NCI-H2227 (cell line): ENCODE measurements around the gene AXIN2.

Source experiments
- DNase-seq: peaks from one replicate; lab custom pipeline; 2025; ENCODE audit not compliant: unreplicated experiment; lab: John Stamatoyannopoulos, UW

Gene AXIN2, protein sequence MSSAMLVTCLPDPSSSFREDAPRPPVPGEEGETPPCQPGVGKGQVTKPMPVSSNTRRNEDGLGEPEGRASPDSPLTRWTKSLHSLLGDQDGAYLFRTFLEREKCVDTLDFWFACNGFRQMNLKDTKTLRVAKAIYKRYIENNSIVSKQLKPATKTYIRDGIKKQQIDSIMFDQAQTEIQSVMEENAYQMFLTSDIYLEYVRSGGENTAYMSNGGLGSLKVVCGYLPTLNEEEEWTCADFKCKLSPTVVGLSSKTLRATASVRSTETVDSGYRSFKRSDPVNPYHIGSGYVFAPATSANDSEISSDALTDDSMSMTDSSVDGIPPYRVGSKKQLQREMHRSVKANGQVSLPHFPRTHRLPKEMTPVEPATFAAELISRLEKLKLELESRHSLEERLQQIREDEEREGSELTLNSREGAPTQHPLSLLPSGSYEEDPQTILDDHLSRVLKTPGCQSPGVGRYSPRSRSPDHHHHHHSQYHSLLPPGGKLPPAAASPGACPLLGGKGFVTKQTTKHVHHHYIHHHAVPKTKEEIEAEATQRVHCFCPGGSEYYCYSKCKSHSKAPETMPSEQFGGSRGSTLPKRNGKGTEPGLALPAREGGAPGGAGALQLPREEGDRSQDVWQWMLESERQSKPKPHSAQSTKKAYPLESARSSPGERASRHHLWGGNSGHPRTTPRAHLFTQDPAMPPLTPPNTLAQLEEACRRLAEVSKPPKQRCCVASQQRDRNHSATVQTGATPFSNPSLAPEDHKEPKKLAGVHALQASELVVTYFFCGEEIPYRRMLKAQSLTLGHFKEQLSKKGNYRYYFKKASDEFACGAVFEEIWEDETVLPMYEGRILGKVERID

DNA sequence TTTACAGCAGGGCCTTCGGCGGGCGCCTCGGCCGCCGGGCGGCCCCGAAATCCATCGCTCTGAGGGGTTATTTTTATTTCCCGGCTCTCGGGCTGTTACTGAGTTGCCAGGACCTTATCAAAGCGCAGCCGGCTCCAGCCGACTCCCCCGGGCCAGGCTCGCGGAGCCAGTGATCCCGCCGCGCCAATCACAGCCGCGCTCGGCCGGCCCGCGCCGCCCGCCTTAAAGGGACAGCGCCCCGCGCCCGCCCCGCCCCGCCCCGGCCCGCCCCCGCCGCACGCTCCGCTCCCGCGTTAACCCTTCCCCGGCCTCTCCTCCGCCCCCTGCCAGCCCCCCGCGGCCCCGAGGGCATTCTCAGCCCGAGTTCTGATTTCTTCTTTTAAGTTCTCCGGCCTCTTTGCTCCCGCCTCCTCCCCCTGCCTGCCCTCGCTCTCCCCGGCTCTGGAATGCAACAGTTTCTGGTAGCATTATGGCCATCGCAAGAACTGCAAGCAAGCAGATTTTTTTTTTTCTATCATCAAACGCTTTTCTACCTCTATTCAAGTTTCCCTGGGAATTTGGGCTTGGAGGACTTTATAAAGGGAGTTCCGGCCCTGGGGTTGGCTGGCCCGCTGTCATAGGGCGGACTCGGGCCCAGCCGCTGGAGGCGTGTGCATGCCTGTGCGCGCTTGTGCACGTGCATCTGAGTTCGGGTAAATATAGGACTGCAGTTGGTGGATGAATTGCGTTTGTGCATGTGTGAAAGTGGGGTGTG lies at the start of gene AXIN2:
Gene AXIN2 (minus strand): TSS at position 197 of the 754 bp plus-strand sequence. CDS start 3,028 bp downstream, outside the sequence.
- peak; percentile 93 for DNase-seq

GRCh38 chr17:65609749-65610148 lies 48.3 kb upstream of the AXIN2 start:
- DNase-seq, result no peak

DNA sequence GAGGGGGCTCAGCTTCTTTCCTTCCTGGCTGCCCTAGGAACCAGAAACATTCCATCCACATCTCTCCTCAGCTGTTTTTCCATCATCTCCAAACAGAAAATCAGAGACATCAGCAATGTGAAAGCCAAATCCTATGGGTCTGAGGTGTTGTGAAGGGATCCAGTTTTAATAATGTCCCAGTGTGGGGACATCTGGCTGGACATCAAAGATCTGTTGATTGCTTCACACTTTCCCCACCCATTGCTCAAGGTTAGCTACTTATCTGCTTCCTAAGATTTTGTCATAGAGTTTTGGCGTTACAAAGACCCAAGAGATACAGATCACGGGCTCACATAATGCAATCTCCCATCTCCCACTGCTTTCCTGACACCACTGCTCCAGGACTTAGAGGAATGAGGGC lies 47.8 kb upstream of the AXIN2 start:
- DNase-seq, result no peak

- no peak for DNase-seq
These were observed 42.6 kb upstream of the AXIN2 start for GRCh38 chr17:65604070-65604469.

GRCh38 chr17:65601881-65602280 lies 40.4 kb upstream of the AXIN2 start:
- no peak for DNase-seq

DNA sequence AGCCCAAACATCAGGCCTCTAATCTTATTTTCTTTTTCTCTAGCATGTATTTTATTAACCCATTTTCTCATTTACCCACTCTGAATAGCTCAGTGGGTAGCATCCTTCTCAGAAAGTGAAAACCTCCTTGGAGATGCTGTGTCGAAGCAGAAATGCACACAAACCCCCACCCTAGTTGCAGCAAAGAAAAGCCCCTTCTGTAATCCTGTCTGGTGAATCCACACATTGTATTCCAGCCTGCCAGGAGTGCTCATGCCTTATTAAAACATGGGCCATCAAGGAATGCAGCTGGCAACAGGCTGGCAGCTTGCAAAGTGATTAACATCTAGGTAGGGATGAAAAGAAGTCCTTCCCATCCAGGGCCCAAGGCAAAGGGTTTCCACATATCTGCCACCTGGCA lies 39.7 kb upstream of the AXIN2 start:
- no peak for DNase-seq

DNA sequence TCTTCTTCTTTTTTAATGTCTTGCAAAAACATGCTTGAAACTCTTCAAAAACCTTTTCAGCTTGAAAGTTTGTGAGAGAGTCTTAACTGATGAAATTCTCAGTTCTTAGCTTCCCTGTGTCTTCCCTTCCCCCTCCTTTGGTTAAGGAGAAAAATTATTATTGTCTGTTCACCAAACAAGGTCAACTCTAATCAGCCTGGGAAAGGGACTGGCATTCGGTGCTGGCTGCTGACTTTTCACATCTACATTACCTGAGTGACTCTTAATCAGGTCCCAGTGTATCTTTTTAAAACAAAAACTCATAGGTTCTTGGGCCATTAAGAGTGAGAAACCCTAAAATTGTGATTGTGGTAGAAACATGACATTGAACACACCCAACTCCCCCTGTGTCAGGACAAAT lies 39.1 kb upstream of the AXIN2 start:
- DNase-seq, result no peak

GRCh38 chr17:65599650-65600049 lies 38.2 kb upstream of the AXIN2 start:
- no peak for DNase-seq

DNA sequence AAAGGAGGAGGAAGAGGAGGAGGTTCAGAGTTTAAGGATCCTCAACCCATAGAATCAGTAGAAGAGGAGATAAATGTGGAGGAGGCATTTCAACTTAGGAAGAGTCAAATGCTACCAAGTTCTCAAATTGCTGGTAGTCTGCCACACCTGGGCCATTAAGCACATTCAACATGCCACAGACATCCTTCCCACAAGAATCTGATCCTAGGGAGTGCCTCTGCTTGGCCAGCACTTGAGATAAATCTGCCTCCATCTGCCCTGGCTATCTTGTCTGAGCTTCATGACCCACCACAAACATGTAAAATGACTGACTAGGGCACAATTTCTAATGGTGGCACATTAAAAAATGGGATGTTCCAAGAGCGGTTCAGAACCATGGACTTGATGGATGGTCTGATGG lies 37.3 kb upstream of the AXIN2 start:
- no peak for DNase-seq

- no peak for DNase-seq
These were observed 33.7 kb upstream of the AXIN2 start for GRCh38 chr17:65595071-65595656.

DNA sequence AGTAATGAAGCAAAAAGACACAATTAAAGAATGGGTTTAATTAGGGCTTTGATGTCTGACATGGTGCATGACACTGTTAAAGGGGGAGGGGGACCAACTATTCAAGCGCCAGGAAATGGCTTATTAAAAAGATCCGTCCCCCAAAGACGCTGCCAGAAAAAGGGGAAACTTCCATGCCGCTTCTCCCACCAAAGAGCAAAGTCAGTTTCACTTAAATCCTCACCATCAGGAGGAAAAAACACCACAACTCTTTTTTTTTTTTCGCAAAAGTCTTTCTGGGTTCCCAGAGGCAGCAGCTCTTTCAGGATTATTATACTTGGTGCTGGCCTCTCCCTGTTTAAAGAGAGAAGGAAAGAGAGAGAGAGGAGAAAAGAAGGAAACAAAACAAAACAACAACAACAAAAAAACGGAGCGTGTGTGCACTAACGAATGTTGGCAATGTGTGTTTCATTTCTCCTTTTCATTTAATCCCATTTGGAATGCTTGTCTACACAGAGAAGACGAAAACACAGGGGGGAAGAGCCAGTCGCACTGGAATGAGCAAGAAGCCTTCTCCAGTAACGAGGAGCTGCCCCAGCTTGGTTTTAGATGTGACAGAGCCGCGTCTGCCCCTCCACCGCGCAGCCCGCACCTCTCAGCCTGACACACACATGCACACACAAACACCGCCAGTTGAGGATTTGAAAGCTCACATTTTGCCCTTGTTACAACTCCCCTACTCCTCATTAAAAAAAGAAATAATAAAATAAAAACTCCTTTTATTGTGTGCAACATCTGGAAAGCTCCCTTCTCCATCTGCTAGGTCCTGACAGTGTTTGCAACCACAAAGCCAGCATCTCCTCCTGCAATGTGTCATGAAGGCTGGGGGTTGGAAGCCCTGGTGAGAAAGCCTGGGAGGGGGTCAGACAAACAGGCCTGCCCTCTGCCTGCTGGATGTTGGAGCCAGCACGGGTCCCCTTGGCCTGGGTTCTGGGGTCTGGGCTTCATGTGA lies 32.7 kb upstream of the AXIN2 start:
- no peak for DNase-seq

GRCh38 chr17:65593092-65593854 lies 31.8 kb upstream of the AXIN2 start:
- no peak for DNase-seq

DNA sequence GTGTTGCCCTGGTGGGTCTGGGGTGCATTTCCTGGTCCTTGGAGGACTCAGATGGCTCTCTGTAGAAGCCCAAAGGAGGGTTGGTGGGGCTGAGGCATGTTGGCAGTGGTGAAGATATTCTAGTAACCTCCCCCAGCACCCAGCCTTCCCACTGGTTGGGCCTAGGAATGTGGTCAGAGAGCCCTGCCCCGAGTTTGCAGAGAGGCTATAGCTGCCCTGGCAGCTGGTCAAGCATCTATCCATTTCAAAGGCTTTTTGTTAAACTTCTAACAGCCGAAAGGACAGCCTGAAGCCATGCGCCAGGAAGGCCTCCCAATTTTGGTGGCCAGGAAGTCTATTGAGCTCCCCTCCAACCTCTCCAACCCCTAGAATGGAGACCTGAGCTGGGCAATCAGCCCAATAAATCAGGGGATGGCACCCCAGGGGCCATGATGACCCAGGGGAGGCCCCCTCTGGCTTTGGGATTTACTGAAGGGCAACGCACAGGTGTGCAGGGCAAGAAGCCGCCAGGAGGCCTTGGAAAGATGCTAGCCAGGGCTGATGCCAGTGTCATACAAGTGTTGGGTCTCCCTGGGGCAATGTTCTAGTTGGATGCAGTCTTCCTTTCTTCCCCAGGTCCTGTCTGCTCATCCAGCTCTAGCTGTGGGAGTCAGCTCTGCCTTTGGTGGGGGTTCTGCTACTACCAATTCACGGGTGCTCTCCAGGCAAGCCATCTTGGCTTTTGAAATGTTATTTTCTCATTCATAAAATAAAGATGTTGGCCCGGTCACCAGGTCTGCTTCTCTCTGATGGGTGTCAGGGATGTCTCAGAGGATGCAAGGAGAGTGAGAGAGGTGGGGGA lies 30.9 kb upstream of the AXIN2 start:
- no peak for DNase-seq

- DNase-seq, result no peak
These were observed 27.9 kb upstream of the AXIN2 start for GRCh38 chr17:65589321-65589720.

DNA sequence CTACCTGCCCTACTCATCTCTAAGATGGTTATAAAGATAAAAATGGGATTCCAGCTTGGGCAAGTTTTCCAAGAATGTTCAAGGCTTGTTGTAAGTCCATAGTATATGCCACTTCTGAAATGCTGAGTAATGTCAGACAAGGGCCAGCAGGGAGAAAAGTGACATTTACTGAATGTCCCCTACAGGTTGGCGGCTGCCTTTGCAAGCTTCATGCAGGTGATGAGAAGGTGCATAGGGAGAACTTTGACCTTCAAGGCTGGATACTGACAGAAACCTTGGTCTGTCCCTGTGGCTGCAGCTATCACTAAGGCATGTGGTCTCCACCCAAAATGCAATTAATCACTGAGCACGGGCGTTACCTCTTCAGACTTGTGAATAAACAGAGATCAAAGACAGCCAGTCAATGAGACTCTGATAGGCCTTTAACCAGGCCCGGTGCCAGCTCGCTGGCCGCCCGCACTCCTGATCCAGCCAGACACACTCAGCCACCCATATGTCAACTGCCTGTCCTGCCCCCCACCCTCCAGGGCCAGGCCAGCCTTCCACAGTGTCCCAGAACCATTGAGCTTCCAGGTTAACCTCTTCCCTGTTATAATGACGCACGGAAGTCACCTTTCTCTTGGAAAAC lies 26.8 kb upstream of the AXIN2 start:
- no peak for DNase-seq

GRCh38 chr17:65587534-65588180 lies 26.2 kb upstream of the AXIN2 start:
- no peak for DNase-seq

GRCh38 chr17:65586899-65587298 lies 25.5 kb upstream of the AXIN2 start:
- DNase-seq, result no peak
